Mammary epithelial cell (primary cell): ENCODE data around the gene DTWD2.
A peak's percentile ranks its signal among the peaks of the same experiment; 100 is the strongest.

Source experiments
- CTCF ChIP-seq, 2 donors: IDR thresholded peaks in 1 of 2; conservative IDR thresholded peaks in 1 of 2; 2 replicates each; pipeline ENCODE4 v1.5.1; 2011 to 2012; ENCODE audit warnings: inconsistent platforms in 2 of 2, low read length in 2 of 2, mild to moderate bottlenecking in 2 of 2, control low read depth in 1 of 2, low read depth in 1 of 2; ENCODE audit not compliant: insufficient read depth in 1 of 2; ENCODE audit errors: extremely low read depth in 1 of 2
- EZH2 ChIP-seq: IDR thresholded peaks from 2 replicates; pipeline ENCODE4 v1.6.1; 2012; ENCODE audit warnings: low read length, inconsistent platforms, borderline replicate concordance

GRCh38 chr5:118956727-118957126 is 31.6 kb downstream of the DTWD2 start:
- TF ChIP-seq CTCF (conservative IDR thresholded peaks at IDR 0.05 in 1 of 2, IDR thresholded peaks at IDR 0.05 in 1 of 2; ENCODE audit: extremely low read depth in 1 of 2, insufficient read depth in 1 of 2, low read depth in 1 of 2, low read length in 2 of 2), result peak; percentile 24 to 46
- no peak for TF ChIP-seq EZH2
